ENCODE results near the gene PLPP4.

The PLPP4 gene

GRCh38 chr10:120465138-120465537, 8.1 kb downstream of the PLPP4 start:
- no peak for ATAC-seq (ENCODE audit: insufficient read depth, low read depth)
- H3K79me2 ChIP-seq (ENCODE audit: insufficient read depth, low read length), result no peaks in the 10 kb centered on the region
- H3K9me3 ChIP-seq (ENCODE audit: insufficient read depth, low read length, severe bottlenecking), result no peaks in the 10 kb centered on the region
- DNase-seq, result no peak
- no peaks in the 10 kb centered on the region for H3K4me1 ChIP-seq (ENCODE audit: insufficient read depth, low read length)
- H3K9ac ChIP-seq (ENCODE audit: low read depth, low read length), result no peak overlapping the region
- no peaks in the 10 kb centered on the region for H3K36me3 ChIP-seq (ENCODE audit: insufficient read depth, low read length)
- TF ChIP-seq CTCF (IDR thresholded peaks at IDR 0.05; ENCODE audit: borderline replicate concordance, extremely low read depth, low read length, poor library complexity, severe bottlenecking) (no peak), EZH2 (IDR thresholded peaks at IDR 0.05; ENCODE audit: borderline replicate concordance, low read depth, low read length, severe bottlenecking) (no peak)
- H4K20me1 ChIP-seq (ENCODE audit: insufficient read depth, low read length), result no peaks in the 10 kb centered on the region
- H3K4me3 ChIP-seq (ENCODE audit: low read depth in 1 of 2, low read length in 2 of 2), result no peak overlapping the region
- H2AFZ ChIP-seq (ENCODE audit: low read depth, low read length), result no peak overlapping the region
- H3K27ac ChIP-seq (ENCODE audit: low read length), result no peak overlapping the region
- H3K27me3 ChIP-seq (ENCODE audit: insufficient read depth, low read length, poor library complexity), result no peaks in the 10 kb centered on the region
- H3K4me2 ChIP-seq (ENCODE audit: insufficient read depth, low read length), result no peak overlapping the region

- Histone ChIP-seq H3K79me2 (ENCODE audit: insufficient read depth, low read length) (no peaks in the 10 kb centered on the region), H3K4me3 (ENCODE audit: low read depth in 1 of 2, low read length in 2 of 2) (no peak overlapping the region), H2AFZ (ENCODE audit: low read depth, low read length) (no peak overlapping the region), H3K36me3 (ENCODE audit: insufficient read depth, low read length) (no peaks in the 10 kb centered on the region), H3K4me1 (ENCODE audit: insufficient read depth, low read length) (no peaks in the 10 kb centered on the region), H4K20me1 (ENCODE audit: insufficient read depth, low read length) (no peaks in the 10 kb centered on the region), H3K27me3 (ENCODE audit: insufficient read depth, low read length, poor library complexity) (no peaks in the 10 kb centered on the region), H3K9me3 (ENCODE audit: insufficient read depth, low read length, severe bottlenecking) (no peaks in the 10 kb centered on the region), H3K27ac (ENCODE audit: low read length) (no peak overlapping the region), H3K4me2 (ENCODE audit: insufficient read depth, low read length) (no peak overlapping the region), H3K9ac (ENCODE audit: low read depth, low read length) (no peak overlapping the region)
- DNase-seq (no peak), ATAC-seq (ENCODE audit: insufficient read depth, low read depth) (no peak)
- TF ChIP-seq EZH2 (IDR thresholded peaks at IDR 0.05; ENCODE audit: borderline replicate concordance, low read depth, low read length, severe bottlenecking) (no peak), CTCF (IDR thresholded peaks at IDR 0.05; ENCODE audit: borderline replicate concordance, extremely low read depth, low read length, poor library complexity, severe bottlenecking) (no peak)
Measured at GRCh38 chr10:120466006-120466405, 9.0 kb downstream of the PLPP4 start.

GRCh38 chr10:120473593-120473992, 16.6 kb downstream of the PLPP4 start:
- no peak for DNase-seq
- TF ChIP-seq EZH2 (IDR thresholded peaks at IDR 0.05; ENCODE audit: borderline replicate concordance, low read depth, low read length, severe bottlenecking) (no peak), CTCF (IDR thresholded peaks at IDR 0.05; ENCODE audit: borderline replicate concordance, extremely low read depth, low read length, poor library complexity, severe bottlenecking) (no peak)

GRCh38 chr10:120474956-120475355, 17.9 kb downstream of the PLPP4 start:
- H3K4me3 ChIP-seq (ENCODE audit: low read depth in 1 of 2, low read length in 2 of 2), result no peak overlapping the region
- no peak overlapping the region for H3K4me2 ChIP-seq (ENCODE audit: insufficient read depth, low read length)
- no peak overlapping the region for H2AFZ ChIP-seq (ENCODE audit: low read depth, low read length)
- DNase-seq, result no peak
- H3K27me3 ChIP-seq (ENCODE audit: insufficient read depth, low read length, poor library complexity), result no peaks in the 10 kb centered on the region
- no peaks in the 10 kb centered on the region for H3K79me2 ChIP-seq (ENCODE audit: insufficient read depth, low read length)
- H3K36me3 ChIP-seq (ENCODE audit: insufficient read depth, low read length), result no peaks in the 10 kb centered on the region
- H3K9ac ChIP-seq (ENCODE audit: low read depth, low read length), result no peak overlapping the region
- H3K27ac ChIP-seq (ENCODE audit: low read length), result no peak overlapping the region
- no peak for TF ChIP-seq EZH2 (IDR thresholded peaks at IDR 0.05; ENCODE audit: borderline replicate concordance, low read depth, low read length, severe bottlenecking)
- no peak for TF ChIP-seq CTCF (IDR thresholded peaks at IDR 0.05; ENCODE audit: borderline replicate concordance, extremely low read depth, low read length, poor library complexity, severe bottlenecking)
- H3K4me1 ChIP-seq (ENCODE audit: insufficient read depth, low read length), result no peaks in the 10 kb centered on the region
- H4K20me1 ChIP-seq (ENCODE audit: insufficient read depth, low read length), result no peaks in the 10 kb centered on the region; the same call in 1 of the 2 replicates
- no peaks in the 10 kb centered on the region for H3K9me3 ChIP-seq (ENCODE audit: insufficient read depth, low read length, severe bottlenecking)
- ATAC-seq (ENCODE audit: insufficient read depth, low read depth), result no peak

More at GRCh38 chr10:120473593-120473992, 16.6 kb downstream of the PLPP4 start:
- Histone ChIP-seq H3K79me2 (ENCODE audit: insufficient read depth, low read length) (no peaks in the 10 kb centered on the region), H2AFZ (ENCODE audit: low read depth, low read length) (no peak overlapping the region), H3K9me3 (ENCODE audit: insufficient read depth, low read length, severe bottlenecking) (no peaks in the 10 kb centered on the region), H3K4me1 (ENCODE audit: insufficient read depth, low read length) (no peaks in the 10 kb centered on the region), H3K27ac (ENCODE audit: low read length) (no peak overlapping the region), H3K4me3 (ENCODE audit: low read depth in 1 of 2, low read length in 2 of 2) (no peak overlapping the region), H3K36me3 (ENCODE audit: insufficient read depth, low read length) (no peaks in the 10 kb centered on the region), H3K9ac (ENCODE audit: low read depth, low read length) (no peak overlapping the region), H4K20me1 (ENCODE audit: insufficient read depth, low read length) (no peaks in the 10 kb centered on the region; the same call in 1 of the 2 replicates), H3K4me2 (ENCODE audit: insufficient read depth, low read length) (no peak overlapping the region), H3K27me3 (ENCODE audit: insufficient read depth, low read length, poor library complexity) (no peaks in the 10 kb centered on the region)
- ATAC-seq (ENCODE audit: insufficient read depth, low read depth), result no peak

Data from DND-41 (cell line).